Fibroblast of lung (primary cell): ENCODE results near the gene EFCAB10. TPM values are rescaled to one million over a fixed set of nuclear protein-coding genes. Genes with fewer than 3 reads are reported as not detected.

Source experiments
- DNase-seq, 2 donors: peaks; one replicate each; pipeline versions ENCODE4 v3.0.0 to v3.0.0-alpha.2; 2010; ENCODE audit warnings: low read depth in 2 of 2
- H2AFZ ChIP-seq: 2 replicates; pipeline ENCODE4 v1.5.1; 2012; ENCODE audit warnings: low read length, control low read depth, inconsistent platforms
- H3K27ac ChIP-seq: 2 replicates; pipeline ENCODE4 v1.5.1; 2011; ENCODE audit warnings: low read length, control low read depth; ENCODE audit not compliant: insufficient read depth
- H3K27me3 ChIP-seq: 2 replicates; pipeline ENCODE4 v1.5.1; 2011; ENCODE audit warnings: mild to moderate bottlenecking, low read length; ENCODE audit not compliant: control insufficient read depth, insufficient read depth
- H3K36me3 ChIP-seq: 2 replicates; pipeline ENCODE4 v1.5.1; 2011; ENCODE audit warnings: low read length; ENCODE audit not compliant: control insufficient read depth, insufficient read depth
- H3K4me1 ChIP-seq: 2 replicates; pipeline ENCODE4 v1.5.1; 2011; ENCODE audit warnings: low read length; ENCODE audit not compliant: control insufficient read depth, insufficient read depth; ENCODE audit errors: extremely low read depth
- H3K4me2 ChIP-seq: 2 replicates; pipeline ENCODE4 v1.5.1; 2011; ENCODE audit warnings: low read length, control low read depth; ENCODE audit not compliant: insufficient read depth; ENCODE audit errors: extremely low read depth
- H3K4me3 ChIP-seq, 4 experiments: fragments of 200-600 bp in 1 of 4; sonication (generic) in 1 of 4; replicated peaks in 1 of 4; 2 replicates each; pipeline ENCODE4 v1.5.1; 2011 to 2016; ENCODE audit warnings: low read length in 4 of 4, low read depth in 3 of 4, mild to moderate bottlenecking in 3 of 4, control low read depth in 2 of 4, inconsistent platforms in 1 of 4, mixed read lengths in 1 of 4; ENCODE audit not compliant: insufficient read depth in 1 of 4; ENCODE audit errors: control extremely low read depth in 1 of 4
- H3K79me2 ChIP-seq: 2 replicates; pipeline ENCODE4 v1.5.1; 2012; ENCODE audit warnings: mild to moderate bottlenecking, low read length, inconsistent platforms; ENCODE audit not compliant: control insufficient read depth, insufficient read depth
- H3K9ac ChIP-seq: 2 replicates; pipeline ENCODE4 v1.5.1; 2011; ENCODE audit warnings: mild to moderate bottlenecking, low read length, control low read depth; ENCODE audit not compliant: insufficient read depth
- H3K9me3 ChIP-seq: 2 replicates; pipeline ENCODE4 v1.5.1; 2012; ENCODE audit warnings: low read depth, low read length; ENCODE audit not compliant: control insufficient read depth, insufficient read depth
- H4K20me1 ChIP-seq: 2 replicates; pipeline ENCODE4 v1.5.1; 2011; ENCODE audit warnings: low read length; ENCODE audit not compliant: control insufficient read depth, insufficient read depth; ENCODE audit errors: extremely low read depth
- CTCF ChIP-seq, 2 donors: IDR thresholded peaks in 1 of 2; conservative IDR thresholded peaks in 1 of 2; 1 replicate in 1 of 2; 2 replicates in 1 of 2; pipeline ENCODE4 v1.5.1; 2011 to 2012; ENCODE audit warnings: low read length in 2 of 2, control low read depth in 1 of 2, inconsistent platforms in 1 of 2, low read depth in 1 of 2, mild to moderate bottlenecking in 1 of 2
- EZH2 ChIP-seq: IDR thresholded peaks from 2 replicates; pipeline ENCODE4 v1.5.1; 2012; ENCODE audit warnings: low read length, control low read depth, mild to moderate bottlenecking; ENCODE audit errors: missing control alignments
- polyA plus RNA-seq, 2 donors: library from polyadenylated mRNA; depleted of rRNA in 1 of 2; stranded (reverse) in 1 of 2; unstranded in 1 of 2; fragments of >200 nt; gene quantifications; 2 replicates each; pipeline ENCODE4 v1.2.1, GENCODE V29; 2011 to 2012; ENCODE audit warnings: missing spikeins in 1 of 2
- total RNA-seq: library from RNA; depleted of rRNA; stranded (reverse); fragments of >200 nt; gene quantifications from 2 replicates; pipeline ENCODE4 v1.2.1, GENCODE V29; 2014

The EFCAB10 gene
- total and polyA plus RNA-seq, 2 donors (not counting 1 experiment from before 2014, with no cell fraction given): not detected

- no peak overlapping the region for H3K27ac ChIP-seq
- no peak overlapping the region for H3K4me2 ChIP-seq
- H3K9me3 ChIP-seq: no peaks in the 10 kb centered on the region
- peak in 1 of 2 donors; percentile 20 for TF ChIP-seq CTCF (conservative IDR thresholded peaks at IDR 0.05 in 1 of 2, IDR thresholded peaks at IDR 0.05 in 1 of 2; ENCODE audit: low read depth in 1 of 2, low read length in 2 of 2)
- TF ChIP-seq EZH2: no peak
- H2AFZ ChIP-seq: no peak overlapping the region
- H3K4me3 ChIP-seq: no peak overlapping the region
- DNase-seq: peak; percentile 9 to 14
- no peaks in the 10 kb centered on the region for H3K4me1 ChIP-seq
- H3K36me3 ChIP-seq: no peaks in the 10 kb centered on the region
- no peak overlapping the region for H3K9ac ChIP-seq
- H4K20me1 ChIP-seq: no peaks in the 10 kb centered on the region
- no peaks in the 10 kb centered on the region for H3K27me3 ChIP-seq
- H3K79me2 ChIP-seq: no peaks in the 10 kb centered on the region
Measured at GRCh38 chr7:105580022-105580740, 1.1 kb downstream of the EFCAB10 start.

- Histone ChIP-seq H3K9ac (no peak overlapping the region), H3K27ac (no peak overlapping the region), H3K4me1 (no peaks in the 10 kb centered on the region), H3K27me3 (no peaks in the 10 kb centered on the region), H3K4me2 (no peak overlapping the region), H3K9me3 (no peaks in the 10 kb centered on the region), H3K36me3 (no peaks in the 10 kb centered on the region), H2AFZ (no peak overlapping the region), H4K20me1 (no peaks in the 10 kb centered on the region), H3K4me3 (no peak overlapping the region), H3K79me2 (no peaks in the 10 kb centered on the region)
- DNase-seq: no peak
- TF ChIP-seq EZH2 (no peak), CTCF (conservative IDR thresholded peaks at IDR 0.05 in 1 of 2, IDR thresholded peaks at IDR 0.05 in 1 of 2; ENCODE audit: low read depth in 1 of 2, low read length in 2 of 2) (no peak)
Measured at GRCh38 chr7:105578496-105578895, 2.8 kb downstream of the EFCAB10 start.

GRCh38 chr7:105577251-105577650 is 4.0 kb downstream of the EFCAB10 start:
- Histone ChIP-seq H3K4me3 (no peak overlapping the region), H3K36me3 (no peaks in the 10 kb centered on the region), H3K4me2 (no peak overlapping the region), H3K9me3 (no peaks in the 10 kb centered on the region), H2AFZ (no peak overlapping the region), H3K9ac (no peak overlapping the region), H3K27ac (no peak overlapping the region), H4K20me1 (no peaks in the 10 kb centered on the region), H3K4me1 (no peaks in the 10 kb centered on the region), H3K79me2 (no peaks in the 10 kb centered on the region), H3K27me3 (no peaks in the 10 kb centered on the region)
- TF ChIP-seq EZH2 (no peak), CTCF (conservative IDR thresholded peaks at IDR 0.05 in 1 of 2, IDR thresholded peaks at IDR 0.05 in 1 of 2; ENCODE audit: low read depth in 1 of 2, low read length in 2 of 2) (no peak)
- no peak for DNase-seq
